ENCODE data around the gene BCOR. TPM values are rescaled to one million over a fixed set of nuclear protein-coding genes. Genes with fewer than 3 reads are reported as not detected.
A peak's percentile ranks its signal among the peaks of the same experiment; 100 is the strongest.

Gene BCOR
- total RNA-seq, 1 donor from 2014 or later: 37.3 TPM

GRCh38 chrX:40011322-40012038 lies 86.3 kb downstream of the BCOR start:
- DNase-seq (ENCODE audit: extremely low spot score, unreplicated experiment): no peak
- Mint-ChIP-seq H3K27ac (no peak overlapping the region), H3K4me3 (peak overlapping the region; percentile 79), H3K36me3 (no peaks in the 10 kb centered on the region), H3K9me3 (no peaks in the 10 kb centered on the region), H3K27me3 (peaks cover 28% of the 10 kb centered on the region), H3K4me1 (ENCODE audit: unreplicated experiment) (peaks cover 25% of the 10 kb centered on the region)
- TF ChIP-seq, protein P1, sequence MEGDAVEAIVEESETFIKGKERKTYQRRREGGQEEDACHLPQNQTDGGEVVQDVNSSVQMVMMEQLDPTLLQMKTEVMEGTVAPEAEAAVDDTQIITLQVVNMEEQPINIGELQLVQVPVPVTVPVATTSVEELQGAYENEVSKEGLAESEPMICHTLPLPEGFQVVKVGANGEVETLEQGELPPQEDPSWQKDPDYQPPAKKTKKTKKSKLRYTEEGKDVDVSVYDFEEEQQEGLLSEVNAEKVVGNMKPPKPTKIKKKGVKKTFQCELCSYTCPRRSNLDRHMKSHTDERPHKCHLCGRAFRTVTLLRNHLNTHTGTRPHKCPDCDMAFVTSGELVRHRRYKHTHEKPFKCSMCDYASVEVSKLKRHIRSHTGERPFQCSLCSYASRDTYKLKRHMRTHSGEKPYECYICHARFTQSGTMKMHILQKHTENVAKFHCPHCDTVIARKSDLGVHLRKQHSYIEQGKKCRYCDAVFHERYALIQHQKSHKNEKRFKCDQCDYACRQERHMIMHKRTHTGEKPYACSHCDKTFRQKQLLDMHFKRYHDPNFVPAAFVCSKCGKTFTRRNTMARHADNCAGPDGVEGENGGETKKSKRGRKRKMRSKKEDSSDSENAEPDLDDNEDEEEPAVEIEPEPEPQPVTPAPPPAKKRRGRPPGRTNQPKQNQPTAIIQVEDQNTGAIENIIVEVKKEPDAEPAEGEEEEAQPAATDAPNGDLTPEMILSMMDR (conservative IDR thresholded peaks at IDR 0.05): no peak

DNA sequence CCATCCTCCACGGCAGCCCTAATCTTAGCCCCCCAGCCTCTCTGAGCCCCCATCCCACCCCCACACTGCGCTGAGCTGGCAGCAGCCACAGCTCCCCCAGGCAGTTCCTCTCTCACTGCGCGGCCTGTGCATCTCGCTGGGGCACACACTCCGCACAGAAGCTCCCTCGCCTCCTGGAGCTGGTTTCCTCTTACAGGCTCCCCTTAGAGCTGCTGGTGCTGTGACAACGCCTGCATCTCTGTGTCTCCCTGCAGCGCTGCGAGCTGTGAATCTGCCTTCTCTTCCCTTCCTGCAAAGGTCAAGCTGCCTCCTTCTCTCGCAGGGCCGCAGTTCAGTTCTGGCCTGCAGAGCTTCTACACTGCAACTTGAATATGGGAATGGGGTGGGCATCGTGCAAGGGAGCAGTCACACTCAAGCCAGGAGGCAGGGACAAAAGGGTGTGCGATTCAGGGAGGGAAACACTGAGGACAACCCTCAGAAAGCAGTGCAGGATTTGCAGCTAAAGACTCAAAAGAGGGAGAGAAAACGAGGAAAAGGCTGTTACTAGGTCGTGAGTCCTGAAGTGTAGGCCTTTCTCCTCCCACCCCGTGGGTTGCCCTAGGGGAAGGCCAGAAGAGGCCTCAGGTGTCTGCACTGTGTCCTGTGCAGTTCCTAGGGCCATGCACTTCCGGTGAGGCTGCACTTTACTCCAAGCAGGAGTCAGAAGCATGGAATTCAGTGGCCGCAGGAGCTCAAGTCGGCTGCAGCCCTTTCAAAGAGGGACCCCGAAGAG lies 87.0 kb downstream of the BCOR start:
- TF ChIP-seq, protein P1 (conservative IDR thresholded peaks at IDR 0.05): no peak
- H3K36me3 Mint-ChIP-seq: no peaks in the 10 kb centered on the region
- H3K27ac Mint-ChIP-seq: no peak overlapping the region
- peaks cover 25% of the 10 kb centered on the region for H3K4me1 Mint-ChIP-seq (ENCODE audit: unreplicated experiment)
- H3K4me3 Mint-ChIP-seq: peak overlapping the region; percentile 76
- no peaks in the 10 kb centered on the region for H3K9me3 Mint-ChIP-seq
- peaks cover 28% of the 10 kb centered on the region for H3K27me3 Mint-ChIP-seq
- DNase-seq (ENCODE audit: extremely low spot score, unreplicated experiment): no peak

GRCh38 chrX:40009890-40010289 lies 87.9 kb downstream of the BCOR start:
- H3K36me3 Mint-ChIP-seq: no peaks in the 10 kb centered on the region
- H3K4me3 Mint-ChIP-seq: peak overlapping the region; percentile 76
- TF ChIP-seq, protein P1 (conservative IDR thresholded peaks at IDR 0.05): no peak
- DNase-seq (ENCODE audit: extremely low spot score, unreplicated experiment): no peak
- H3K9me3 Mint-ChIP-seq: no peaks in the 10 kb centered on the region
- peaks cover 25% of the 10 kb centered on the region for H3K4me1 Mint-ChIP-seq (ENCODE audit: unreplicated experiment)
- no peak overlapping the region for H3K27ac Mint-ChIP-seq
- H3K27me3 Mint-ChIP-seq: peaks cover 28% of the 10 kb centered on the region

DNA sequence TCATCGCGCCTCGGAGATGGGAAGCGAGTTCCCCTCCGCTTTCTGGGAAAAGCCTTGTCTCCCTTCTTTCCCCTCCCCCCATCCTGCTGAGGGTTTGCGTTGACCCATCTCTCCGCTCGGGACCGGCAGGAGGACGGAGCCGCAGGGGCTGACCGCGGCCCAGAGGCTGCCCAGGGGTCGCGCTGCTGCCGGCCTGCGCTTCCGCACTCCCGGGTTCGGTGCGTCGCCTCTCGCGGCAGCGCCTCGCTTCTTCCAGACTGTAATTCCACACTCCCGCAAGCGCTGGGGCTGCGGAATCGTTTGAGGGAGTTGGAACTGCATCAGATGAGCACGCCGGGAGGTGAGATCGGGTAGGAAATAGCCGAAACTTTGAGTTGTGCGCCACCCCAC lies 88.3 kb downstream of the BCOR start:
- H3K27ac Mint-ChIP-seq: no peak overlapping the region
- peaks cover 25% of the 10 kb centered on the region for H3K4me1 Mint-ChIP-seq (ENCODE audit: unreplicated experiment)
- H3K27me3 Mint-ChIP-seq: peaks cover 29% of the 10 kb centered on the region
- peak; percentile 71 for DNase-seq (ENCODE audit: extremely low spot score, unreplicated experiment)
- H3K4me3 Mint-ChIP-seq: peak overlapping the region; percentile 78
- no peaks in the 10 kb centered on the region for H3K9me3 Mint-ChIP-seq
- no peaks in the 10 kb centered on the region for H3K36me3 Mint-ChIP-seq
- TF ChIP-seq, protein P1 (conservative IDR thresholded peaks at IDR 0.05): no peak

- H3K4me1 Mint-ChIP-seq (ENCODE audit: unreplicated experiment): peaks cover 30% of the 10 kb centered on the region
- H3K4me3 Mint-ChIP-seq: peak overlapping the region; percentile 78
- H3K27ac Mint-ChIP-seq: peak overlapping the region; percentile 48
- H3K9me3 Mint-ChIP-seq: no peaks in the 10 kb centered on the region
- DNase-seq (ENCODE audit: extremely low spot score, unreplicated experiment): no peak
- H3K36me3 Mint-ChIP-seq: no peaks in the 10 kb centered on the region
- TF ChIP-seq, protein P1 (conservative IDR thresholded peaks at IDR 0.05): no peak
- H3K27me3 Mint-ChIP-seq: peaks cover 35% of the 10 kb centered on the region
These were observed 88.8 kb downstream of the BCOR start for GRCh38 chrX:40008791-40009461.

All from type B pancreatic cell (in vitro differentiated cells).